Left ventricle myocardium inferior (tissue), 1 donor: ENCODE measurements around the gene CALHM1. TPM values are rescaled to one million over a fixed set of nuclear protein-coding genes. Genes with fewer than 3 reads are reported as not detected.
A peak's percentile ranks its signal among the peaks of the same experiment; 100 is the strongest.

Experiments used
- DNase-seq: peaks from one replicate; pipeline ENCODE4 v3.0.0-alpha.2; 2020
- H3K27ac ChIP-seq: fragments of 200-600 bp; replicated peaks from 2 replicates; pipeline ENCODE4 v1.8.0; 2021
- H3K27me3 ChIP-seq: fragments of 200-600 bp; 2 replicates; pipeline ENCODE4 v1.8.0; 2021; ENCODE audit warnings: low read depth
- H3K36me3 ChIP-seq: fragments of 200-600 bp; 2 replicates; pipeline ENCODE4 v1.8.0; 2021
- H3K4me1 ChIP-seq: fragments of 200-600 bp; 2 replicates; pipeline ENCODE4 v1.8.0; 2021
- H3K4me3 ChIP-seq: fragments of 200-600 bp; 2 replicates; pipeline ENCODE4 v1.8.0; 2021; ENCODE audit warnings: mild to moderate bottlenecking, moderate library complexity
- H3K9me3 ChIP-seq: fragments of 200-600 bp; replicated peaks from 2 replicates; pipeline ENCODE4 v1.8.0; 2021
- intact Hi-C: fragments of 100-400 bp; cut with micrococcal nuclease; formaldehyde crosslinking; loops from one replicate; pipeline ENCODE4 v1.11.0; 2022
- total RNA-seq: library from RNA; stranded (reverse); fragmentation: NEBNext Ultra II Directional; extraction: Animal tissue kit (Norgen Biotek cat#: 25700); gene quantifications from one replicate; pipeline ENCODE4 v1.2.1, GENCODE V29; 2021
- TF ChIP-seq, protein P1 (sequence below): fragments of 200-600 bp; IDR thresholded peaks from 2 replicates; pipeline ENCODE4 v1.8.0; 2021; ENCODE audit warnings: antibody characterized with exemption, mild to moderate bottlenecking, borderline replicate concordance
- donor health status: DM: no; HTN: yes; CAD: no; lungs with severe emphysema.

Gene CALHM1
- total RNA-seq, 1 donor from 2014 or later, result not detected

DNA sequence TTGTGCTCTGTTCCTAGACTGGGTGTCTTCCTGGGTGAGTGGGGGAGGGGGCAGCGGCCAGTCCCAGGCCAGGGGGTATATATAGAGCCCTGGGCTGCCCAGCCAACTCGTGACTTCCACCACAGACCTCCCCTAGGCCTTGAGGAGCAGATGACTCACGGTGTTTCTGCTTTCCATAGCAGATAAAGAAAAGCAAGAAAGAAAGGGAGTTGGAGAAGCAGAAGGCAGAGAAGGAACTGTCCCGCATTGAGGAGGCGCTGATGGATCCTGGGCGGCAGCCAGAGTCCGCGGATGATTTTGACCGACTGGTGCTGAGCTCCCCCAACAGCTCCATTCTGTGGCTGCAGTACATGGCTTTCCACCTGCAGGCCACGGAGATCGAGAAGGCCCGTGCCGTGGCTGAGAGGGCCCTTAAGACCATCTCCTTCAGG, 16.7 kb downstream of the CALHM1 start:
- peak overlapping the region; percentile 94 for H3K27ac ChIP-seq
- intact Hi-C loops, result no loop called here
- no peaks in the 10 kb centered on the region for H3K27me3 ChIP-seq
- no peak overlapping the region for H3K4me3 ChIP-seq
- peaks cover 57% of the 10 kb centered on the region for H3K4me1 ChIP-seq
- peak; percentile 46 for DNase-seq
- TF ChIP-seq, protein P1, sequence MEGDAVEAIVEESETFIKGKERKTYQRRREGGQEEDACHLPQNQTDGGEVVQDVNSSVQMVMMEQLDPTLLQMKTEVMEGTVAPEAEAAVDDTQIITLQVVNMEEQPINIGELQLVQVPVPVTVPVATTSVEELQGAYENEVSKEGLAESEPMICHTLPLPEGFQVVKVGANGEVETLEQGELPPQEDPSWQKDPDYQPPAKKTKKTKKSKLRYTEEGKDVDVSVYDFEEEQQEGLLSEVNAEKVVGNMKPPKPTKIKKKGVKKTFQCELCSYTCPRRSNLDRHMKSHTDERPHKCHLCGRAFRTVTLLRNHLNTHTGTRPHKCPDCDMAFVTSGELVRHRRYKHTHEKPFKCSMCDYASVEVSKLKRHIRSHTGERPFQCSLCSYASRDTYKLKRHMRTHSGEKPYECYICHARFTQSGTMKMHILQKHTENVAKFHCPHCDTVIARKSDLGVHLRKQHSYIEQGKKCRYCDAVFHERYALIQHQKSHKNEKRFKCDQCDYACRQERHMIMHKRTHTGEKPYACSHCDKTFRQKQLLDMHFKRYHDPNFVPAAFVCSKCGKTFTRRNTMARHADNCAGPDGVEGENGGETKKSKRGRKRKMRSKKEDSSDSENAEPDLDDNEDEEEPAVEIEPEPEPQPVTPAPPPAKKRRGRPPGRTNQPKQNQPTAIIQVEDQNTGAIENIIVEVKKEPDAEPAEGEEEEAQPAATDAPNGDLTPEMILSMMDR, result no peak
- H3K9me3 ChIP-seq, result no peaks in the 10 kb centered on the region
- peaks cover 96% of the 10 kb centered on the region for H3K36me3 ChIP-seq

DNA sequence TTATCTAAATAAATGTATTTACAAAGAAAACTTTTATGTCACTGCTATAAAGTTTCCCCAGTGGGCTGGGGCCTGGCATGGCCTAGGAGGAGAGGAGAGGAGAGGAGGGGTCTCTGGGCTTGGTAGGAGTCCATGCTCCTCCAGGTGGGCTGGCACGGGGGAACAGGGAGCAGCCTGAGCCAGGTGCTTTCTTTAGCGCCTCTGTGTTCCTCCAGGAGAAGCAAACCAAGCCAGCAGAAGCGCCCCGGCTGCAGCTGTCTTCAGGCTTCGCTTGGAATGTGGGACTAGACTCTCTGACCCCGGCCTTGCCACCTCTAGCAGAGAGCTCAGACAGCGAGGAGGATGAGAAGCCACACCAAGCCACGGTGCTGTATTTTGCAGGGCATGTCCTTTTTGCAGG, 17.1 kb downstream of the CALHM1 start:
- Histone ChIP-seq H3K9me3 (no peaks in the 10 kb centered on the region), H3K36me3 (peaks cover 96% of the 10 kb centered on the region), H3K27me3 (no peaks in the 10 kb centered on the region), H3K4me3 (no peak overlapping the region), H3K4me1 (peaks cover 53% of the 10 kb centered on the region), H3K27ac (peak overlapping the region; percentile 94)
- no peak for DNase-seq
- intact Hi-C loops, result no loop called here
- TF ChIP-seq, protein P1, result no peak

DNA sequence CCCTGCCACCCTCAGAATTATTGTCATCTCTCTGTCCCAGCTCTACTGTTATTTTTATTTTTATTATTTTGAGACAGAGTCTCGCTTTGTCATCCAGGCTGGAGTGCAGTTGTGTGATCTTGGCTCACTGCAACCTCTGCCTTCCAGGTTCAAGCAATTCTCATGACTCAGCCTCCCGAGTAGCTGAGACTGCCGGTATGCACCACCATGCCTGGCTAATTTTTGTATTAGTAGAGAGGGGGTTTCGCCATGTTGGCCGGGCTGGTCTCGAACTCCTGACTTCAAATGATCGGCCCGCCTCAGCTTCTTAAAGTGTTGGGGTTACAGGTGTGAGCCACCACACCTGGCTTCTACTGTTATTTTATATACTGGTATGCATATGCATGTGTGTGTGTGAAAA, 17.5 kb downstream of the CALHM1 start:
- Histone ChIP-seq H3K27me3 (no peaks in the 10 kb centered on the region), H3K27ac (peak overlapping the region; percentile 94), H3K9me3 (no peaks in the 10 kb centered on the region), H3K36me3 (peaks cover 97% of the 10 kb centered on the region), H3K4me1 (peaks cover 49% of the 10 kb centered on the region), H3K4me3 (no peak overlapping the region)
- TF ChIP-seq, protein P1, result no peak
- intact Hi-C loops, result no loop called here
- no peak for DNase-seq

DNA sequence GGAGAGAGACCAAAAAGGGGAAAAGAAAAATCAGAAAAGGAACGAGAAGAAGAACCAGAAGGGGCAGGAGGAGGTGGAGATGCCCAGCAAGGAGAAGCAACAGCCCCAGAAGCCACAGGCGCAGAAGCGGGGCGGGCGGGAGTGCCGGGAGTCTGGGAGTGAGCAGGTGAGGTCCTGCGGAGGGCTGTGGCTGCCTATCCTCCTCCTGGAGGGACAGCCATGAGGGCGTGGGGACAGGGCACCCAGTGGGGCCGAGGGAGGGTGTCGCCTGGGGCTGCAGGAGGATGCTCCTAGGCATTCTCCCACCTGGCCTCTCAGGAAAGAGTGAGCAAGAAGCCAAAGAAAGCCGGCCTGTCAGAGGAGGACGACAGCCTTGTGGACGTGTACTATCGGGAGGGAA, 18.3 kb downstream of the CALHM1 start:
- Histone ChIP-seq H3K27me3 (no peaks in the 10 kb centered on the region), H3K27ac (no peak overlapping the region), H3K4me1 (peaks cover 41% of the 10 kb centered on the region), H3K9me3 (no peaks in the 10 kb centered on the region), H3K36me3 (peaks cover 100% of the 10 kb centered on the region), H3K4me3 (no peak overlapping the region)
- TF ChIP-seq, protein P1, result no peak
- intact Hi-C loops, result no loop called here
- DNase-seq, result no peak

DNA sequence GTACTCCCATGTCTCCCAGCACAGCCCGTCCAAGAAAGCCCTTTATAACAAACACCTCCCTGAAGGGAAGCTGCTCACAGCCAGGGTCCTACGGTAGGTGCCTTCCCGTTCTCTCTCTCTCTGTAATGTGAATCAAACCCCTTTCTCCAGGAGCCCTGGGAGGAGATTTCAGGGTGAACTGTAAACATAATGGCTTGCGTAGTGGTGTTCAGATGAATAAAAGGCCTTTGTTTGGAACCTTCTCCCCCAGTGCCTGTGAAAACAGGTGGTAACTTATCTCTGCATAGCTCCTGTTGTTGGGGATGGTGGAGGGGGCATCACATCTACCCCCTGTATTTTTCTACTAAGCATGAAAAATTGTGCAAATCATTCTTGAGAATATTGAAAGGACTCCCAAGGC, 18.9 kb downstream of the CALHM1 start:
- Histone ChIP-seq H3K27ac (no peak overlapping the region), H3K4me1 (peaks cover 35% of the 10 kb centered on the region), H3K36me3 (peaks cover 100% of the 10 kb centered on the region), H3K9me3 (no peaks in the 10 kb centered on the region), H3K27me3 (no peaks in the 10 kb centered on the region), H3K4me3 (no peak overlapping the region)
- no peak for DNase-seq
- TF ChIP-seq, protein P1, result no peak
- intact Hi-C loops, result no loop called here
